OCI-LY7 (cell line): ENCODE measurements around the gene METTL3. TPM values are rescaled to one million over a fixed set of nuclear protein-coding genes. Genes with fewer than 3 reads are reported as not detected.

Experiments
- BruUV-seq: library from RNA; stranded (reverse); fragments of 400-500 nt; replicated peaks from 2 replicates; lab custom pipeline; 2021; lab: Mats Ljungman, UMichigan
- CTCF ChIA-PET: fragments of 300-600 bp; sonication (Branson Sonifier 250); formaldehyde crosslinking; loops from one replicate; lab custom pipeline; 2022; ENCODE audit warnings: antibody characterized with exemption; ENCODE audit not compliant: unreplicated experiment; lab: Charles Lee
- POLR2A ChIA-PET: fragments of 300-600 bp; sonication (Branson Sonifier 250); formaldehyde crosslinking; loops from one replicate; lab custom pipeline; 2022; ENCODE audit warnings: antibody characterized with exemption; lab: Charles Lee
- DNase-seq: peaks from one replicate; pipeline ENCODE4 v3.0.0-alpha.2; 2015; ENCODE audit warnings: low spot score
- H2AFZ ChIP-seq: fragments of 200-600 bp; sonication (generic), shearing (Covaris generic); 2 replicates; pipeline ENCODE4 v1.6.1; 2014; ENCODE audit warnings: mild to moderate bottlenecking, antibody characterized with exemption, low read length, moderate library complexity
- H3K27ac ChIP-seq: fragments of 200-600 bp; sonication (generic); 2 replicates; pipeline ENCODE4 v1.5.1; 2014; ENCODE audit warnings: mixed run types, low read depth, mild to moderate bottlenecking, moderate library complexity, low read length, inconsistent platforms; ENCODE audit not compliant: poor library complexity, severe bottlenecking
- H3K36me3 ChIP-seq: fragments of 200-600 bp; sonication (generic); 2 replicates; pipeline ENCODE4 v1.6.1; 2014; ENCODE audit warnings: mild to moderate bottlenecking, antibody characterized with exemption, low read length, moderate library complexity, mixed read lengths; ENCODE audit not compliant: insufficient read depth
- H3K4me1 ChIP-seq: fragments of 200-600 bp; sonication (generic); 2 replicates; pipeline ENCODE4 v1.5.1; 2014; ENCODE audit warnings: mild to moderate bottlenecking, low read length; ENCODE audit not compliant: insufficient read depth, poor library complexity, severe bottlenecking
- H3K4me2 ChIP-seq: fragments of 200-600 bp; sonication (generic); 2 replicates; pipeline ENCODE4 v1.6.1; 2014; ENCODE audit warnings: mild to moderate bottlenecking, low read length
- H3K4me3 ChIP-seq: fragments of 200-600 bp; sonication (generic); 2 replicates; pipeline ENCODE4 v1.5.1; 2014; ENCODE audit warnings: mild to moderate bottlenecking, low read depth, low read length; ENCODE audit not compliant: poor library complexity, severe bottlenecking
- H3K79me2 ChIP-seq: fragments of 200-600 bp; sonication (generic); 2 replicates; pipeline ENCODE4 v1.6.1; 2016; ENCODE audit warnings: low read depth, mild to moderate bottlenecking, low read length, moderate library complexity, mixed read lengths; ENCODE audit not compliant: insufficient read depth
- H3K9me2 ChIP-seq: fragments of 200-600 bp; sonication (generic); 2 replicates; pipeline ENCODE4 v1.6.1; 2016; ENCODE audit warnings: mild to moderate bottlenecking, low read length, mixed read lengths; ENCODE audit not compliant: insufficient read depth
- H3K9me3 ChIP-seq: fragments of 200-600 bp; sonication (generic); 2 replicates; pipeline ENCODE4 v1.6.1; 2014; ENCODE audit warnings: mild to moderate bottlenecking, mixed run types, low read length, mixed read lengths
- H4K20me1 ChIP-seq: fragments of 200-600 bp; sonication (generic); 2 replicates; pipeline ENCODE4 v1.6.1; 2014; ENCODE audit warnings: mild to moderate bottlenecking, antibody characterized with exemption, low read length, moderate library complexity, mixed read lengths; ENCODE audit not compliant: insufficient read depth
- CTCF ChIP-seq: fragments of 200-600 bp; sonication (generic); conservative IDR thresholded peaks from 2 replicates; pipeline ENCODE4 v1.5.1; 2014; ENCODE audit warnings: mild to moderate bottlenecking, antibody characterized with exemption, low read length, moderate library complexity, mixed read lengths
- EZH2phosphoT487 ChIP-seq: fragments of 200-600 bp; sonication (generic); IDR thresholded peaks from 2 replicates; pipeline ENCODE4 v1.6.1; 2018; ENCODE audit warnings: low read depth, borderline replicate concordance, mild to moderate bottlenecking, mixed run types, antibody characterized with exemption, low read length, moderate library complexity, mixed read lengths
- intact Hi-C: fragments of 100-400 bp; cut with micrococcal nuclease; formaldehyde crosslinking; loops from one replicate; pipeline ENCODE4 v1.10.0; 2022; ENCODE audit not compliant: unreplicated experiment
- total RNA-seq, 2 experiments: library from RNA; depleted of rRNA in 1 of 2; stranded (reverse); fragments of >200 nt in 1 of 2; shearing (Covaris generic) in 1 of 2; gene quantifications; 2 replicates each; pipeline ENCODE4 v1.2.3, GENCODE V29; 2014 to 2022

METTL3 gene
- total RNA-seq, 2 experiments from 2014 or later, result 101 to 145 TPM

- BruUV-seq, result no TSS peak
- Histone ChIP-seq H3K4me1 (peaks cover 45% of the 10 kb centered on the region), H3K9me3 (no peaks in the 10 kb centered on the region), H3K4me2 (peak overlapping the region; percentile 80), H3K27ac (peak overlapping the region; percentile 81), H3K36me3 (no peaks in the 10 kb centered on the region), H3K9me2 (no peaks in the 10 kb centered on the region), H3K79me2 (no peaks in the 10 kb centered on the region), H3K4me3 (peak overlapping the region; percentile 83), H4K20me1 (no peaks in the 10 kb centered on the region), H2AFZ (peak overlapping the region; percentile 62)
- TF ChIP-seq CTCF, result no peak
- TF ChIP-seq EZH2phosphoT487, result no peak
- DNase-seq, result peak; percentile 89
- ChIA-PET CTCF (interaction anchor here (0.6 to 1.4 kb wide), 7 partner anchors 12 to 229 kb away, joined by 3 to 15 read pairs (median 7); partner anchors contain the start of gene METTL3), POLR2A (interaction anchor here (0.6 to 3.3 kb wide), 19 partner anchors 7 to 755 kb away, joined by 3 to 33 read pairs (median 6); partner anchors contain the start of genes ARHGEF40, CHD8 and METTL3)
- intact Hi-C loops, result loop anchor here (1.0 kb wide), 1 partner anchor 15 kb away; the partner anchor contains the start of gene METTL3
These were observed 15.7 kb upstream of the METTL3 start for GRCh38 chr14:21526672-21527317.

- peak; percentile 66 for DNase-seq
These were observed 15.0 kb upstream of the METTL3 start, which contains the start of gene SALL2 for GRCh38 chr14:21525962-21526671. TSS of gene SALL2 (minus strand) at chr14:21526346. CDS start at chr14:21526127, 219 bp downstream.

More at GRCh38 chr14:21525962-21526671, 15.0 kb upstream of the METTL3 start, which contains the start of gene SALL2:
- Histone ChIP-seq H3K9me2 (no peaks in the 10 kb centered on the region), H3K4me1 (peaks cover 45% of the 10 kb centered on the region), H3K9me3 (no peaks in the 10 kb centered on the region), H3K27ac (peak within 1 kb of the TSS; percentile 81), H3K4me2 (peak within 1 kb of the TSS; percentile 80), H3K79me2 (no peaks in the 10 kb centered on the region), H3K4me3 (peak within 1 kb of the TSS; percentile 83), H4K20me1 (no peaks in the 10 kb centered on the region), H2AFZ (peak within 1 kb of the TSS; percentile 62), H3K36me3 (no peaks in the 10 kb centered on the region)
- no TSS peak for BruUV-seq
- ChIA-PET POLR2A (interaction anchor here (0.6 to 3.3 kb wide), 17 partner anchors 8 to 1226 kb away, joined by 3 to 33 read pairs (median 6); partner anchors contain the start of genes CHD8 and METTL3), CTCF (interaction anchor here (0.6 to 1.4 kb wide), 9 partner anchors 12 to 1452 kb away, joined by 3 to 15 read pairs (median 6); partner anchors contain the start of gene METTL3)
- intact Hi-C loops, result no loop called here
- TF ChIP-seq CTCF (no peak), EZH2phosphoT487 (no peak)
